DND-41 (cell line): ENCODE results near the gene TEAD1.

Experiments used
- ATAC-seq: fragments of 200-7000 bp; cut with Tn5 transposase; 3 replicates; pipeline ENCODE4 v1.9.1; 2021; ENCODE audit warnings: low read depth; ENCODE audit not compliant: insufficient read depth
- DNase-seq: peaks from one replicate; pipeline ENCODE4 v3.0.0-alpha.2; 2020
- H2AFZ ChIP-seq: 2 replicates; pipeline ENCODE4 v1.6.0; 2012; ENCODE audit warnings: low read depth, low read length
- H3K27ac ChIP-seq: 2 replicates; pipeline ENCODE4 v1.5.1; 2012; ENCODE audit warnings: low read length, inconsistent platforms
- H3K27me3 ChIP-seq: fragments of 200-600 bp; sonication (generic); 2 replicates; pipeline ENCODE4 v1.6.0; 2012; ENCODE audit warnings: low read length, mild to moderate bottlenecking, inconsistent platforms; ENCODE audit not compliant: insufficient read depth, poor library complexity
- H3K36me3 ChIP-seq: 2 replicates; pipeline ENCODE4 v1.5.1; 2012; ENCODE audit warnings: low read length, inconsistent platforms; ENCODE audit not compliant: insufficient read depth
- H3K4me1 ChIP-seq: 2 replicates; pipeline ENCODE4 v1.5.1; 2012; ENCODE audit warnings: mild to moderate bottlenecking, low read length; ENCODE audit not compliant: insufficient read depth
- H3K4me2 ChIP-seq: 2 replicates; pipeline ENCODE4 v1.6.0; 2012; ENCODE audit warnings: mild to moderate bottlenecking, moderate library complexity, low read length, inconsistent platforms; ENCODE audit not compliant: insufficient read depth
- H3K4me3 ChIP-seq, 2 experiments: fragments of 200-600 bp in 1 of 2; shearing (Covaris generic) in 1 of 2; 2 replicates each; pipeline ENCODE4 v1.5.1; 2012 to 2016; ENCODE audit warnings: inconsistent platforms in 2 of 2, low read length in 2 of 2, mild to moderate bottlenecking in 2 of 2, low read depth in 1 of 2, moderate library complexity in 1 of 2
- H3K79me2 ChIP-seq: 2 replicates; pipeline ENCODE4 v1.6.0; 2012; ENCODE audit warnings: low read length, inconsistent platforms; ENCODE audit not compliant: insufficient read depth
- H3K9ac ChIP-seq: 2 replicates; pipeline ENCODE4 v1.6.0; 2012; ENCODE audit warnings: low read depth, mild to moderate bottlenecking, inconsistent platforms, low read length, moderate library complexity
- H3K9me3 ChIP-seq: 2 replicates; pipeline ENCODE4 v1.5.1; 2012; ENCODE audit warnings: low read length, moderate library complexity, mild to moderate bottlenecking, inconsistent platforms; ENCODE audit not compliant: insufficient read depth, severe bottlenecking
- H4K20me1 ChIP-seq: 2 replicates; pipeline ENCODE4 v1.6.0; 2012; ENCODE audit warnings: low read length; ENCODE audit not compliant: insufficient read depth
- EZH2 ChIP-seq: IDR thresholded peaks from 3 replicates; pipeline ENCODE4 v1.6.1; 2012; ENCODE audit warnings: borderline replicate concordance, low read depth, mild to moderate bottlenecking, moderate library complexity, low read length, inconsistent platforms; ENCODE audit not compliant: severe bottlenecking
- TF ChIP-seq, protein P1 (sequence below): IDR thresholded peaks from 2 replicates; pipeline ENCODE4 v1.5.1; 2012; ENCODE audit warnings: borderline replicate concordance, low read length, moderate library complexity, mild to moderate bottlenecking; ENCODE audit not compliant: poor library complexity, severe bottlenecking; ENCODE audit errors: extremely low read depth

TEAD1 gene

DNA sequence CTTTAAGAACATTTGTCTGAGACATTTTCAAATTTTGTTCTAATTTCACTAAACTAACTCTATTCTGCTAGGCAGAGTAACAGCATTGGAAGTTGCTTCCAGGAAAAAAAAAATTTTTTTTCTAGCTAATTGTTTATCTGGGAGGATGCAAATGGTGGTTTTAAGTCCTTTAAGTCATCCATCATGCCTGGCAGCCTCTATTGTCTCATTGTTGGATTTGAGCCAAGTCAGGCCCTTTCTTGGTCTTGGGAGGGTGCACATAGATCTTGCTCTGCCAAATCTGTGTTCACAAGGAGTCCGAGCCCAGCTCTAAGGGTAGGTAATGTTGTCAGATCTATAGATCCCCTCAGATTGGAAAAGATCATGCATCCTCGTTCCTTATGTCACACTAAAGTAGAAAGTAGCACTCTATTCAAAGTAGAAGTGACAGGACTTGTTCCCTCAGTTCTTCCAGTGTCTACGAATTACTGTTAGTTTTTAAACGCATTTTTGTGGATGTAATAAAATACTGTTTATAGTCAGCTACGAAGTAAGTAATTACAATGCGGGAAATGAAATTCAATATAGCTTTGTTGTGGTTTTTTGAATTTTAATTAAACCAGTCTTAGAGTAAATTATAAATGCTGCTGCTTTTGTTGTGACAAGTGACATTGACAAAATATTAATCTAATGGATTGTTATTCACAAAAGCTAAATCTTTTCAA lies 168.9 kb downstream of the TEAD1 start:
- Histone ChIP-seq H3K4me1 (peaks cover 65% of the 10 kb centered on the region), H3K4me3 (no peak overlapping the region), H3K4me2 (peak overlapping the region; percentile 56), H3K9ac (no peak overlapping the region), H3K27ac (peak overlapping the region; percentile 27), H3K79me2 (no peaks in the 10 kb centered on the region), H3K27me3 (no peaks in the 10 kb centered on the region), H3K9me3 (no peaks in the 10 kb centered on the region), H2AFZ (no peak overlapping the region), H3K36me3 (no peaks in the 10 kb centered on the region), H4K20me1 (no peaks in the 10 kb centered on the region)
- no peak for ATAC-seq
- no peak for DNase-seq
- TF ChIP-seq EZH2: no peak
- TF ChIP-seq, protein P1, sequence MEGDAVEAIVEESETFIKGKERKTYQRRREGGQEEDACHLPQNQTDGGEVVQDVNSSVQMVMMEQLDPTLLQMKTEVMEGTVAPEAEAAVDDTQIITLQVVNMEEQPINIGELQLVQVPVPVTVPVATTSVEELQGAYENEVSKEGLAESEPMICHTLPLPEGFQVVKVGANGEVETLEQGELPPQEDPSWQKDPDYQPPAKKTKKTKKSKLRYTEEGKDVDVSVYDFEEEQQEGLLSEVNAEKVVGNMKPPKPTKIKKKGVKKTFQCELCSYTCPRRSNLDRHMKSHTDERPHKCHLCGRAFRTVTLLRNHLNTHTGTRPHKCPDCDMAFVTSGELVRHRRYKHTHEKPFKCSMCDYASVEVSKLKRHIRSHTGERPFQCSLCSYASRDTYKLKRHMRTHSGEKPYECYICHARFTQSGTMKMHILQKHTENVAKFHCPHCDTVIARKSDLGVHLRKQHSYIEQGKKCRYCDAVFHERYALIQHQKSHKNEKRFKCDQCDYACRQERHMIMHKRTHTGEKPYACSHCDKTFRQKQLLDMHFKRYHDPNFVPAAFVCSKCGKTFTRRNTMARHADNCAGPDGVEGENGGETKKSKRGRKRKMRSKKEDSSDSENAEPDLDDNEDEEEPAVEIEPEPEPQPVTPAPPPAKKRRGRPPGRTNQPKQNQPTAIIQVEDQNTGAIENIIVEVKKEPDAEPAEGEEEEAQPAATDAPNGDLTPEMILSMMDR: no peak

DNA sequence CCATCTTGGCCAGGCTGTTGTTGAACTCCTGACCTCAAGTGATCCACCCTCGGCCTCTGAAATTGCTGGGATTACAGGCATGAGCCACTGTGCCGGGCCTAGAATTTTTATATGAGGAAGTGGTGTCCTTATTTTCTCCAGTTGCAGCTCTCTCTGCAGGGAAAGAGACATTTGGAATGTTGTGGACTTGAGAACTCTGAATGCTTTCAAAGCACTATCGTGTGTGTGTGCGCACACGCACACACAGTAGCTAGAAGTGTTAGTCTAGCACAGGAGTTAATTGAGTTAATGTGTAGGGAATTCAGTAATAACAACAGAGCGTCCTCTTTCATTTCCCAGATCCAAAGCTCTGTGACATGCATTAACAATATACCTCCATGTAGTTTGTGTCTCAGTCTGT lies 170.9 kb downstream of the TEAD1 start:
- Histone ChIP-seq H4K20me1 (no peaks in the 10 kb centered on the region), H3K4me1 (peaks cover 53% of the 10 kb centered on the region), H3K27ac (peak overlapping the region; percentile 67; the same call in 1 of the 2 replicates), H3K4me2 (no peak overlapping the region), H3K4me3 (no peak overlapping the region), H3K9me3 (no peaks in the 10 kb centered on the region), H2AFZ (no peak overlapping the region), H3K79me2 (no peaks in the 10 kb centered on the region), H3K27me3 (no peaks in the 10 kb centered on the region), H3K36me3 (no peaks in the 10 kb centered on the region), H3K9ac (no peak overlapping the region)
- ATAC-seq (no peak), DNase-seq (no peak)
- TF ChIP-seq, protein P1: no peak
- no peak for TF ChIP-seq EZH2

DNA sequence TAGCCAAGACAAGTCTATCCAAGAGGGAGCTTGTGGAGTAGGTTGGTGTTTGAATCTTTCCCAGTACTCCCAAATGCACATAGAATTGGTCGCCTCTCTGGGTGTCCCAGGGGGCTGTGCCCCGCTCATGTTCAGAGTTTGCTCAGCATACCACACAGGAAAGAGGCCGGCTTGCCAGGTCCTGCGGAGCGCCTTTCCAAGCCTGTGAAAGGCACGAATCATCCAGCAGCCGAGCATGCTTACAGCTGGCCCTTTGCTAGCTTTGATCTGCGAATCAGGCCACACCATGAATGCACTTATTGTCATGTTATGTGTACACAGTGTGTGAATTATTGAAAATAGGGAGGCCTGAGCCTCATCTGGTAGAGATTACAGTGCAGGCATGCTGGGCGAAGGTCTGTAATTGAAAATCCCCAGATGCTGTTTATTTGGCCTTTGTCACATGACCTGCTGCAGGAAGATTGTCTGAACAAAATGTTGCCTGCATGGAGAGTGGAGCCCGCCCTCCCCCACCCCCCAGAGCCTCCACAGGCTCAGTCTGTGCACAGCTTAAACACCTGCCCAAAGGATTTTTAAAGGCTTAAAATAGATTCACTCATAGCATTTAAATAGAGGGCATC lies 171.6 kb downstream of the TEAD1 start:
- Histone ChIP-seq H3K4me1 (peaks cover 53% of the 10 kb centered on the region), H3K79me2 (no peaks in the 10 kb centered on the region), H3K4me3 (no peak overlapping the region), H3K27me3 (no peaks in the 10 kb centered on the region), H3K9me3 (no peaks in the 10 kb centered on the region), H3K36me3 (no peaks in the 10 kb centered on the region), H3K27ac (peak overlapping the region; percentile 67), H2AFZ (peak overlapping the region; percentile 51; the same call in 1 of the 2 replicates), H4K20me1 (no peaks in the 10 kb centered on the region), H3K4me2 (no peak overlapping the region), H3K9ac (peak overlapping the region; percentile 14; the same call in 1 of the 2 replicates)
- no peak for TF ChIP-seq EZH2
- TF ChIP-seq, protein P1: no peak
- DNase-seq: no peak
- ATAC-seq: 0 out of 3 replicates have a peak, but pooled peaks have one; percentile 12
